GM18867 (cell line): Measurements from ENCODE around the gene CCDC92.

ENCODE experiments used
- ATAC-seq: cut with Tn5 transposase; IDR thresholded peaks from one replicate; pipeline ENCODE4 v1.9.1; 2021; ENCODE audit warnings: mild to moderate bottlenecking, moderate library complexity; ENCODE audit not compliant: unreplicated experiment

Gene CCDC92

GRCh38 chr12:123937707-123938591 is 34.7 kb downstream of the CCDC92 start:
- no peak for ATAC-seq

- ATAC-seq, result no peak
Measured at GRCh38 chr12:123936956-123937706, 35.5 kb downstream of the CCDC92 start.

- ATAC-seq, result no peak
Measured at GRCh38 chr12:123936471-123936870, 36.2 kb downstream of the CCDC92 start.

- no peak for ATAC-seq
Measured at GRCh38 chr12:123935956-123936355, 36.7 kb downstream of the CCDC92 start.

GRCh38 chr12:123934829-123935228 is 37.8 kb downstream of the CCDC92 start:
- no peak for ATAC-seq

- ATAC-seq, result no peak
Measured at GRCh38 chr12:123934016-123934620, 38.5 kb downstream of the CCDC92 start.

GRCh38 chr12:123933214-123933613 is 39.4 kb downstream of the CCDC92 start:
- ATAC-seq, result no peak

- no peak for ATAC-seq
Measured at GRCh38 chr12:123931686-123932321, 40.8 kb downstream of the CCDC92 start.

GRCh38 chr12:123929946-123930583 is 42.6 kb downstream of the CCDC92 start:
- ATAC-seq, result no peak

- no peak for ATAC-seq
Measured at GRCh38 chr12:123928897-123929296, 43.7 kb downstream of the CCDC92 start.

GRCh38 chr12:123928274-123928865 is 44.3 kb downstream of the CCDC92 start:
- no peak for ATAC-seq

GRCh38 chr12:123924539-123924938 is 48.1 kb downstream of the CCDC92 start:
- no peak for ATAC-seq

GRCh38 chr12:123923927-123924326 is 48.7 kb downstream of the CCDC92 start:
- no peak for ATAC-seq

GRCh38 chr12:123923038-123923437 is 49.6 kb downstream of the CCDC92 start:
- no peak for ATAC-seq

GRCh38 chr12:123919980-123920360 is 52.7 kb downstream of the CCDC92 start:
- no peak for ATAC-seq

GRCh38 chr12:123917337-123917850 is 55.2 kb downstream of the CCDC92 start:
- ATAC-seq, result no peak

- no peak for ATAC-seq
Measured at GRCh38 chr12:123916729-123917128, 55.9 kb downstream of the CCDC92 start.

GRCh38 chr12:123914726-123915333 is 57.8 kb downstream of the CCDC92 start:
- ATAC-seq, result no peak
